AG09309 (cell line): ENCODE results near the gene KCNQ2.

Source experiments
- DNase-seq: peaks from one replicate; pipeline ENCODE4 v3.0.0-alpha.2; 2010; ENCODE audit warnings: low read depth
- H3K4me3 ChIP-seq: 2 replicates; pipeline ENCODE4 v1.5.1; 2011; ENCODE audit warnings: mild to moderate bottlenecking, low read depth, low read length, moderate library complexity; ENCODE audit not compliant: control insufficient read depth
- CTCF ChIP-seq: IDR thresholded peaks from 2 replicates; pipeline ENCODE4 v1.5.1; 2011; ENCODE audit warnings: mild to moderate bottlenecking, low read depth, low read length, inconsistent platforms; ENCODE audit not compliant: insufficient read depth, control insufficient read depth; ENCODE audit errors: missing control alignments

Gene KCNQ2

GRCh38 chr20:63356931-63357879, 115.2 kb downstream of the KCNQ2 start:
- no peak overlapping the region for H3K4me3 ChIP-seq
- no peak for DNase-seq
- TF ChIP-seq CTCF = no peak

- no peak for TF ChIP-seq CTCF
- H3K4me3 ChIP-seq = no peak overlapping the region
- DNase-seq = no peak
These were observed 115.9 kb downstream of the KCNQ2 start for GRCh38 chr20:63356511-63356910.

- no peak overlapping the region for H3K4me3 ChIP-seq
- no peak for DNase-seq
- TF ChIP-seq CTCF = no peak
These were observed 116.6 kb downstream of the KCNQ2 start for GRCh38 chr20:63355781-63356295.

GRCh38 chr20:63354636-63355350, 117.7 kb downstream of the KCNQ2 start:
- no peak for DNase-seq
- TF ChIP-seq CTCF = no peak

GRCh38 chr20:63352811-63353221, 119.6 kb downstream of the KCNQ2 start:
- TF ChIP-seq CTCF = no peak
- no peak overlapping the region for H3K4me3 ChIP-seq

More at GRCh38 chr20:63354636-63355350, 117.7 kb downstream of the KCNQ2 start:
- no peak overlapping the region for H3K4me3 ChIP-seq

GRCh38 chr20:63351811-63352591, 120.5 kb downstream of the KCNQ2 start:
- TF ChIP-seq CTCF = no peak
- no peak overlapping the region for H3K4me3 ChIP-seq
- no peak for DNase-seq

More at GRCh38 chr20:63352811-63353221, 119.6 kb downstream of the KCNQ2 start:
- no peak for DNase-seq
